ENCODE results near the gene GADD45B. TPM values are rescaled to one million over a fixed set of nuclear protein-coding genes. Genes with fewer than 3 reads are reported as not detected.

Gene GADD45B
- total RNA-seq, 1 donor from 2014 or later: 91.2 TPM

GRCh38 chr19:2519482-2519881 is 43.6 kb downstream of the GADD45B start:
- no peaks in the 10 kb centered on the region for H3K9me3 ChIP-seq
- intact Hi-C loops (cut with DNase I): no loop called here
- no peak for TF ChIP-seq CTCF (IDR thresholded peaks at IDR 0.05)
- no peak overlapping the region for H3K4me3 ChIP-seq
- no peak for ATAC-seq
- H3K4me1 ChIP-seq: no peaks in the 10 kb centered on the region
- no peaks in the 10 kb centered on the region for H3K27me3 ChIP-seq
- no peak for DNase-seq
- H3K27ac ChIP-seq: no peak overlapping the region
- no peaks in the 10 kb centered on the region for H3K36me3 ChIP-seq

GRCh38 chr19:2523630-2524311 is 47.8 kb downstream of the GADD45B start:
- no peaks in the 10 kb centered on the region for H3K9me3 ChIP-seq
- H3K4me3 ChIP-seq: no peak overlapping the region
- ATAC-seq (no peak), DNase-seq (no peak)
- H3K4me1 ChIP-seq: peaks cover 5% of the 10 kb centered on the region
- no peaks in the 10 kb centered on the region for H3K36me3 ChIP-seq
- H3K27me3 ChIP-seq: no peaks in the 10 kb centered on the region
- TF ChIP-seq CTCF (IDR thresholded peaks at IDR 0.05): no peak
- intact Hi-C loops (cut with DNase I): no loop called here
- no peak overlapping the region for H3K27ac ChIP-seq

- no peak for ATAC-seq
- Histone ChIP-seq H3K27ac (no peak overlapping the region), H3K4me3 (no peak overlapping the region), H3K9me3 (no peaks in the 10 kb centered on the region), H3K4me1 (peaks cover 5% of the 10 kb centered on the region), H3K27me3 (no peaks in the 10 kb centered on the region), H3K36me3 (no peaks in the 10 kb centered on the region)
- DNase-seq: no peak
- no peak for TF ChIP-seq CTCF (IDR thresholded peaks at IDR 0.05)
- intact Hi-C loops (cut with DNase I): no loop called here
Observed at GRCh38 chr19:2524361-2524839, 48.5 kb downstream of the GADD45B start.

- H3K27ac ChIP-seq: no peak overlapping the region
- ATAC-seq: peak; percentile 45
- H3K4me3 ChIP-seq: no peak overlapping the region
- TF ChIP-seq CTCF (IDR thresholded peaks at IDR 0.05): no peak
- no peak for DNase-seq
- no peaks in the 10 kb centered on the region for H3K27me3 ChIP-seq
- peaks cover 5% of the 10 kb centered on the region for H3K4me1 ChIP-seq
- no peaks in the 10 kb centered on the region for H3K36me3 ChIP-seq
- intact Hi-C loops (cut with DNase I): no loop called here
- no peaks in the 10 kb centered on the region for H3K9me3 ChIP-seq
Observed at GRCh38 chr19:2524840-2525723, 49.2 kb downstream of the GADD45B start.

GRCh38 chr19:2527171-2527570 is 51.2 kb downstream of the GADD45B start:
- Histone ChIP-seq H3K27me3 (no peaks in the 10 kb centered on the region), H3K4me1 (peaks cover 5% of the 10 kb centered on the region), H3K4me3 (no peak overlapping the region), H3K9me3 (no peaks in the 10 kb centered on the region), H3K36me3 (no peaks in the 10 kb centered on the region), H3K27ac (no peak overlapping the region)
- intact Hi-C loops (cut with DNase I): no loop called here
- TF ChIP-seq CTCF (IDR thresholded peaks at IDR 0.05): no peak
- DNase-seq: no peak
- ATAC-seq: no peak
